ENCODE measurements around the gene TBC1D21.

The TBC1D21 gene

GRCh38 chr15:73857193-73857920, 16.0 kb upstream of the TBC1D21 start:
- no peak overlapping the region for H3K4me3 ChIP-seq (ENCODE audit: low read depth, low read length)

- H3K4me3 ChIP-seq (ENCODE audit: low read depth, low read length) = no peak overlapping the region
Measured at GRCh38 chr15:73858062-73858461, 15.3 kb upstream of the TBC1D21 start.

GRCh38 chr15:73862276-73862675, 11.1 kb upstream of the TBC1D21 start:
- no peak overlapping the region for H3K4me3 ChIP-seq (ENCODE audit: low read depth, low read length)

- H3K4me3 ChIP-seq (ENCODE audit: low read depth, low read length) = no peak overlapping the region
Measured at GRCh38 chr15:73865379-73865778, 8.0 kb upstream of the TBC1D21 start.

GRCh38 chr15:73865904-73866303, 7.5 kb upstream of the TBC1D21 start:
- H3K4me3 ChIP-seq (ENCODE audit: low read depth, low read length) = no peak overlapping the region

- H3K4me3 ChIP-seq (ENCODE audit: low read depth, low read length) = no peak overlapping the region
Measured at GRCh38 chr15:73866481-73866880, 6.9 kb upstream of the TBC1D21 start.

GRCh38 chr15:73866881-73867410, 6.4 kb upstream of the TBC1D21 start:
- no peak overlapping the region for H3K4me3 ChIP-seq (ENCODE audit: low read depth, low read length)

GRCh38 chr15:73867426-73867825, 5.9 kb upstream of the TBC1D21 start:
- no peak overlapping the region for H3K4me3 ChIP-seq (ENCODE audit: low read depth, low read length)

- H3K4me3 ChIP-seq (ENCODE audit: low read depth, low read length) = no peak overlapping the region
Measured at GRCh38 chr15:73867956-73868355, 5.4 kb upstream of the TBC1D21 start.

GRCh38 chr15:73869216-73869995, 4.0 kb upstream of the TBC1D21 start:
- no peak overlapping the region for H3K4me3 ChIP-seq (ENCODE audit: low read depth, low read length)

- no peak overlapping the region for H3K4me3 ChIP-seq (ENCODE audit: low read depth, low read length)
Measured at GRCh38 chr15:73870700-73871408, 2.5 kb upstream of the TBC1D21 start.

- H3K4me3 ChIP-seq (ENCODE audit: low read depth, low read length) = no peak overlapping the region
Measured at GRCh38 chr15:73872346-73872745, 1.0 kb upstream of the TBC1D21 start.

- H3K4me3 ChIP-seq (ENCODE audit: low read depth, low read length) = no peak overlapping the region
Measured at GRCh38 chr15:73873889-73874511, 636 bp downstream of the TBC1D21 start.

GRCh38 chr15:73879426-73879825, 6.1 kb downstream of the TBC1D21 start:
- no peak overlapping the region for H3K4me3 ChIP-seq (ENCODE audit: low read depth, low read length)

- H3K4me3 ChIP-seq (ENCODE audit: low read depth, low read length) = no peak overlapping the region
Measured at GRCh38 chr15:73881579-73882320, 8.4 kb downstream of the TBC1D21 start.

- no peak overlapping the region for H3K4me3 ChIP-seq (ENCODE audit: low read depth, low read length)
Measured at GRCh38 chr15:73882761-73883419, 9.5 kb downstream of the TBC1D21 start.

GRCh38 chr15:73884159-73884558, 10.8 kb downstream of the TBC1D21 start:
- H3K4me3 ChIP-seq (ENCODE audit: low read depth, low read length) = no peak overlapping the region

- no peak overlapping the region for H3K4me3 ChIP-seq (ENCODE audit: low read depth, low read length)
Measured at GRCh38 chr15:73885954-73886700, 12.8 kb downstream of the TBC1D21 start.

GRCh38 chr15:73886717-73887345, 13.5 kb downstream of the TBC1D21 start:
- H3K4me3 ChIP-seq (ENCODE audit: low read depth, low read length) = no peak overlapping the region
